ENCODE data around the gene NOTCH1. TPM values are rescaled to one million over a fixed set of nuclear protein-coding genes. Genes with fewer than 3 reads are reported as not detected.

Gene NOTCH1
- total and polyA plus RNA-seq, 5 donors = 10.8 to 31.9 (median 27.8) TPM

DNA sequence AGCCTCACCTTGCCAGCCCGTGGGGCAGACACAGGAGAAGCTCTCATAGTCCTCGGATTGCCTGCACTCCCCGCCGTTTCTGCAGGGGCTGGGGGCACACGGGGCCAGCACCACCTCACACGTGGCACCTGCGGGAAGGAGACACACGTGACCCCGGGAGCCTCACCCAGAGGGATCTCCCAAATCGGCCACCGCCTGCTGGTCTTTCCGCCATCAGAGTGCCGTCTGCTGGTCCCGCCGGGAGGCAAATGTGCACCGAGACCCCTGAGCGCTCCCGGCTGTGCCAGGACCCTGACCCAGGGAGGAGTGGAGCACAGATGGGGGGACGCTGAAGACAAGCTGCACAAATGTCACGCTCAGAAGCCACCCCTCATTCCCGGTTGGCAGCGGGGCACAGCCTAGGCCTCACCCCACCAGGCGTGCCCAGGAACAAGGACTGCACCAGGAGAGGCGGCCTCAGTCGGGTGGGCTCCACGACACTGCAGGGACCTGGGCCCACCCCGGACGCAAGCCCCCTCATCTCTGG is 34.6 kb downstream of the NOTCH1 start:
- peak overlapping the region; percentile 65 for H3K27ac ChIP-seq (ENCODE audit: low read length)
- no peak for ATAC-seq
- H3K9me3 ChIP-seq (ENCODE audit: control insufficient read depth, low read length) = no peaks in the 10 kb centered on the region
- DNase-seq = peak in 1 of 3 donors; percentile 72
- intact Hi-C loops (cut with DNase I) = no loop called here
- no peaks in the 10 kb centered on the region for H3K4me1 ChIP-seq (ENCODE audit: control insufficient read depth, insufficient read depth, low read length)
- WGBS = 68% methylated on average over 28 of the region's 28 CpGs
- H3K4me3 ChIP-seq (ENCODE audit: low read length) = no peak overlapping the region
- H3K27me3 ChIP-seq (ENCODE audit: control insufficient read depth, insufficient read depth) = no peaks in the 10 kb centered on the region

DNA sequence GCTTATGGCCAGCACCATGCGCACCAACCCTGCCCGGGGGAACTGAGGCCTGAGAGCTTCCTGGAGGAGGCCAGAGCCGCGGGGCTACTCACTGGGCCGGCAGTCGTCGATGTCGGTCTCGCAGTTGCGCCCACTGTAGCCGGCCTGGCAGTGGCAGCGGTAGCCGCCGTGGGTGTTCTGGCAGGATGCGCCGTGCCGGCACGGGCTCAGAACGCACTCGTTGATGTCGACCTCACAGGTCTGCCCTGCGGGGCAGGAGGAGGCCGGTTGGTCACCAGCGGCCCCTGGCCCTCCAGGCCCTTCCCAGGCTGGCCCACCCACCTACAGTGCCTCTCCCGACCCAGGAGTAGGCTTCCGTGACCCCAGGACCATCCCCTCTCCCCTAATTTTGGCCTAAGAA is 35.3 kb downstream of the NOTCH1 start:
- H3K27me3 ChIP-seq (ENCODE audit: control insufficient read depth, insufficient read depth) = no peaks in the 10 kb centered on the region
- no peaks in the 10 kb centered on the region for H3K4me1 ChIP-seq (ENCODE audit: control insufficient read depth, insufficient read depth, low read length)
- intact Hi-C loops (cut with DNase I) = no loop called here
- DNase-seq (no peak), ATAC-seq (no peak)
- H3K9me3 ChIP-seq (ENCODE audit: control insufficient read depth, low read length) = no peaks in the 10 kb centered on the region
- 82% methylated on average over 26 of the region's 26 CpGs for WGBS
- H3K4me3 ChIP-seq (ENCODE audit: low read length) = no peak overlapping the region
- peak overlapping the region; percentile 65 for H3K27ac ChIP-seq (ENCODE audit: low read length)

DNA sequence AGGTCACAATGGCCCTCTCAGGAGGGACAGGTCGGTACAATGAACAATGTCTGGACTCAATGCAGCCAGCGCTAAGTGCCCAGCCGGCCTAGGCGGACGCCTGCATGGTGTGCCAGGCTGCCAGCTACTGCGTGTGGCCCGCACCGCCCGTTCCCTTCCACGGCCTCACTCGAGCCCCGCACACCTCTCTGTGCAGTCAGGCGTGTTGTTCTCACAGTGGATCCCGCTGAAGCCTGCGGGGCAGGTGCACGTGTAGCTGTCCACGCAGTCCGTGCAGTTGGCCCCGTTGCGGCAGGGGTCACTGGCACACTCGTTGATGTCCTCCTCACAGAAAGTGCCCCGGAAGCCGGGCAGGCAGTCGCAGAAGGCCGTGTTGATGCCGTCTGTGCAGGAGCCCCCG is 36.3 kb downstream of the NOTCH1 start:
- intact Hi-C loops (cut with DNase I) = no loop called here
- Histone ChIP-seq H3K4me3 (ENCODE audit: low read length) (no peak overlapping the region), H3K9me3 (ENCODE audit: control insufficient read depth, low read length) (no peaks in the 10 kb centered on the region), H3K27ac (ENCODE audit: low read length) (no peak overlapping the region), H3K27me3 (ENCODE audit: control insufficient read depth, insufficient read depth) (no peaks in the 10 kb centered on the region), H3K4me1 (ENCODE audit: control insufficient read depth, insufficient read depth, low read length) (no peaks in the 10 kb centered on the region)
- 76% methylated on average over 27 of the region's 27 CpGs for WGBS
- ATAC-seq (no peak), DNase-seq (no peak)

DNA sequence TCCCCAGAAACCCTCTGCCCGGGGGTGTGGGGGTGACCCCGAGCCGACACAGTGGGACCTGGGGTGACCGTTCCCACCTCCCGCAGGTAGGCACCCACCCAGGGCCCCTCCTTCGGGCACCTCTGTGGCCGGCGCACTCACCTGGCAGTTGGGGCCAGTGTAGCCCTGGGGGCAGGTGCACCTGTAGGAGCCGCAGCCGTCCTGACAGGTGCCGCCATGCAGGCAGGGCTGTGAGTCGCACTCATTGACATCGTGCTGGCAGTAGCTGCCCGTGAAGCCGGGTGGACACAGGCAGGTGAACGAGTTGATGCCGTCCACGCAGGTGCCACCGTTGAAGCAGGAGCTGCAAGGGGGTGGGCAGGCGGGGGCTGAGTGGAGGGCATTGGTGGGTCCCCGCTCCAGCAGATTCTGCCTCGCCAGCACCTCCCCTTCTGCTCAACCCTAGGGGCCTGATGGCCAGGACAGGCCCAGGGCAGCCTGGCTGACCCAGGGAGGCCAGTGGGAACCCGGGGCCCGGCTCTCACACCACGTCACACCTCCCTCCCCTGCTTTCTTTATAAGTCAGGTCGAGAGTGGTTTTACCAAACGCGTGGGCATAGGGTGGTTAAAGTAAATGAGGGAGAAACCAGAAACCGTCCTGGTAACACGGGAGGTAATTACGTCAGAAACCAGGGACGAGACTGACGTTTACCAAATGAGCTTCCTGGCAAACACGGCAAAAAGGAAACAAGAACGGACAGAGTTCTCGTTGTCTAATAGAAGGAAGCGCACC is 36.9 kb downstream of the NOTCH1 start:
- no peaks in the 10 kb centered on the region for H3K4me1 ChIP-seq (ENCODE audit: control insufficient read depth, insufficient read depth, low read length)
- no peaks in the 10 kb centered on the region for H3K27me3 ChIP-seq (ENCODE audit: control insufficient read depth, insufficient read depth)
- 87% methylated on average over 37 of the region's 37 CpGs for WGBS
- intact Hi-C loops (cut with DNase I) = no loop called here
- ATAC-seq = no peak
- no peak overlapping the region for H3K27ac ChIP-seq (ENCODE audit: low read length)
- no peaks in the 10 kb centered on the region for H3K9me3 ChIP-seq (ENCODE audit: control insufficient read depth, low read length)
- no peak for DNase-seq
- no peak overlapping the region for H3K4me3 ChIP-seq (ENCODE audit: low read length)

DNA sequence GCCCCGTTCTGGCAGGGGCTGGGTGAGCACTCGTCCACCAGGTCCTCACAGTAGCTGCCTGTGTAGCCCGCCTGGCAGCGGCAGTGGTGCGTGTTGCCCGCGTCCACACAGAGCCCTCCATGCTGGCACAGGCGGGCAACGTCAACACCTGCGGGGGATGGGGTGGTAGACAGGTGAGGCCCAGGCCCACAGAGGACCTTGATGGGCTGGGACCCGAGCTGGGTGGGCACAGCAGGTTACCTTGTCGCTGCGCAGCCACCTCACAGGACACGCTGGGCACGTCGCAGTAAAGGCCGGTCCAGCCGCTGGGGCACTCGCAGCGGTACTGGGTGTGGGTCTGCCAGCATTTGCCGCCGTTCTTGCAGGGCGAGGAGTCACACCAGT is 37.9 kb downstream of the NOTCH1 start:
- Histone ChIP-seq H3K4me3 (ENCODE audit: low read length) (no peak overlapping the region), H3K4me1 (ENCODE audit: control insufficient read depth, insufficient read depth, low read length) (no peaks in the 10 kb centered on the region), H3K27ac (ENCODE audit: low read length) (no peak overlapping the region), H3K27me3 (ENCODE audit: control insufficient read depth, insufficient read depth) (no peaks in the 10 kb centered on the region), H3K9me3 (ENCODE audit: control insufficient read depth, low read length) (no peaks in the 10 kb centered on the region)
- intact Hi-C loops (cut with DNase I) = no loop called here
- no peak for DNase-seq
- 95% methylated on average over 23 of the region's 23 CpGs for WGBS
- no peak for ATAC-seq

DNA sequence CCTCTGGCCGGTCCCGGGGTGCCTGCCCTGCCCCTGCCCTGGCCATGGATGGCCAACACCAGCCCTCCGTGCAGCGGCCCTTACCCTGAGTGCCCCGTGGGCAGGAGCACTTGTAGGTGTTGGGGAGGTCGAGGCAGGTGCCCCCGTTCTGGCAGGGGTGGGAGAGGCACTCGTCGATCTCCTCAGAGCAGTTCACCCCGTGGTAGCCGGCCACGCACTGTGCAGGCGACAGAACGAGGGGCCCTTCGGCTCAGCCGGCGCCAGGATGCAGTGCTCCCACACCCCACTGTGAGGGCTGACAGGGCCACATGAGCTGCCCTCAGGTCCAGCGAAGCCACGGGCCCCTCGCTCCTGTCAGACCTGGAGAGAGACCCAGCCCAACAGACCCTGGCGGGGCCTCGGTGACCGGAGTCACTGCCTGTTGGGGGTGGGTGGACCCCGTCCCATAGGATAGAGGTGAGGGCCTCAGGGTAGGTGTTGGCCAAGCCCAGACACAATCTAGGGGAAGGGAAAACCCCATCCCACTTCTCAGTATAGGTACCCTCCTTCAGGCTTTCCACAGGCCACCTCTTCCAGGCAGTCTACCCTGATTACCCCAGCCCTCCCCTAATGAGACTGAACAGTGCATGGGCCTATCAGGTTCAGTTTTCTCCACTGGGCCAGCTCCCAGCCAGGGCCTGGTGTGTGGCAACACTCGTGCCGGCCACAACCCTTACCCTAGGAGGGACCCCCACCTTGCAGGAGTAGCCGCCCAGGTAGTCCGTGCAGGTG is 38.4 kb downstream of the NOTCH1 start:
- DNase-seq (no peak), ATAC-seq (no peak)
- H3K4me3 ChIP-seq (ENCODE audit: low read length) = no peak overlapping the region
- no peaks in the 10 kb centered on the region for H3K4me1 ChIP-seq (ENCODE audit: control insufficient read depth, insufficient read depth, low read length)
- H3K27ac ChIP-seq (ENCODE audit: low read length) = no peak overlapping the region
- 88% methylated on average over 28 of the region's 28 CpGs for WGBS
- intact Hi-C loops (cut with DNase I) = no loop called here
- no peaks in the 10 kb centered on the region for H3K9me3 ChIP-seq (ENCODE audit: control insufficient read depth, low read length)
- no peaks in the 10 kb centered on the region for H3K27me3 ChIP-seq (ENCODE audit: control insufficient read depth, insufficient read depth)

DNA sequence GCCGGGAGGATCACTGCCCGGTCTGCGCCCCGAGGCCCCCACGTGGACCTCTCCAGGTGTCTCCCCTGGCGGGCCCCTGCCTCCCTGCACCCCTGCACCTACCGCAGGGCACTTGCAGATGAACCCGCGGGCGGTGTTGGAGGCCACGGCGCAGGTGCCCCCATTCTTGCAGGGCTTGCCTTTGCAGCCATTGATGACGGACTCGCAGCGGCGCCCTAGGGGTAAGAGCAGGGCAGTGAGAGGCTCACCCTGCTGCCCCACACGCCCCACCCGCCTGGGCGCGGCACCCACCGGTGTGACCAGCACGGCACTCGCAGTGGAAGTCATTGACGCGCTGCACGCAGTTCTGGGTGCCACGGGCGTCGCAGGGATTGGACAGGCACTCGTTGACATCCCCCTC is 39.4 kb downstream of the NOTCH1 start:
- DNase-seq (no peak), ATAC-seq (no peak)
- H3K9me3 ChIP-seq (ENCODE audit: control insufficient read depth, low read length) = no peaks in the 10 kb centered on the region
- no peaks in the 10 kb centered on the region for H3K27me3 ChIP-seq (ENCODE audit: control insufficient read depth, insufficient read depth)
- no peak overlapping the region for H3K27ac ChIP-seq (ENCODE audit: low read length)
- intact Hi-C loops (cut with DNase I) = no loop called here
- no peak overlapping the region for H3K4me3 ChIP-seq (ENCODE audit: low read length)
- H3K4me1 ChIP-seq (ENCODE audit: control insufficient read depth, insufficient read depth, low read length) = no peaks in the 10 kb centered on the region
- 94% methylated on average over 30 of the region's 30 CpGs for WGBS

DNA sequence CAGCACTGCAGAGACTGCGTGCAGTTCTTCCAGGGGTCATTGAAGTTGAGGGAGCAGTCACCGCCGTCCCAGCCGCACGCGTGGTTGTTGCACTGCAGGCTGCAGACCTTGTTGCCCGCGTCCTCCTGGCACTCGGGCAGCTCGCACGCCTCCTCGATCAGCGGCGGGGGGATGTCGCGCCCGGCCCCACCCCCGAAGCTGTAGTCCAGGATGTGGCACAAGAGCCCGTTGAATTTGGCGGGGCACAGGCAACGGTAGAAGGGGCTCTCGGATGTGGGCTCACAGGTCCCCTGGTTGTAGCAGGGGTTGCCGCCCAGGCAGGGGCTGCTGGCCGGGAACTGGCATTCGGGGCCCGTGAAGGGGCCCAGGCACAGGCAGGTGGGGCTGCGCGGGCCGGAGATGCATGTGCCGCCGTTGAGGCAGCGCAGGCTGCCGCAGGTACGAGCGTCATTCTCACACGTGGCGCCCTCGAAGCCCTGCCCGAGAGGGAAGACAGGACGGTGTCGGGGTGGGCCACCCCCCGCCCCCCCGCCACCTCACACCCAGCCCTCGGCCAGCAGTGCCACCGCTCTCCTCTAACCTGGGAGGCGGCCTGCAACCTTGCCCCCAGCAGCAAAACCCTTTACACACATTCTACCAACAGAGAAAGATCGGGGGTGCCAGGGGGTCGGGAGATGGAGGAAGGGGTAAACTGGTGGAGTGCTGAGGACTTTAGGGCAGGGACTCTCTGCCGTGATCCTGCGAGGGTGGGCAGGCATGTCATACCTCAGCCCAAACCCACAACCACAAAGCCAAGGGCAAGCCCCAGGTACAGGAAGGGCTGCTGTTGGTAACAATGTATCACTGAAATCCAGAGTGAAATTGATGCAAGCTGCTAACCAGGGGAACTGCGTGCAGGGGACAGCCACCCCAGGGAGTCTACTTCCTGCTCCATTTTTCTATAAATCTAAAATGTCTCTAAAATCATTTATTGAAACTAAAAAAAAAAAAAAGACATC is 40.1 kb downstream of the NOTCH1 start:
- Histone ChIP-seq H3K9me3 (ENCODE audit: control insufficient read depth, low read length) (no peaks in the 10 kb centered on the region), H3K4me1 (ENCODE audit: control insufficient read depth, insufficient read depth, low read length) (no peaks in the 10 kb centered on the region), H3K27ac (ENCODE audit: low read length) (no peak overlapping the region), H3K4me3 (ENCODE audit: low read length) (no peak overlapping the region), H3K27me3 (ENCODE audit: control insufficient read depth, insufficient read depth) (no peaks in the 10 kb centered on the region)
- intact Hi-C loops (cut with DNase I) = no loop called here
- ATAC-seq = no peak
- WGBS = 92% methylated on average over 51 of the region's 51 CpGs
- no peak for DNase-seq

DNA sequence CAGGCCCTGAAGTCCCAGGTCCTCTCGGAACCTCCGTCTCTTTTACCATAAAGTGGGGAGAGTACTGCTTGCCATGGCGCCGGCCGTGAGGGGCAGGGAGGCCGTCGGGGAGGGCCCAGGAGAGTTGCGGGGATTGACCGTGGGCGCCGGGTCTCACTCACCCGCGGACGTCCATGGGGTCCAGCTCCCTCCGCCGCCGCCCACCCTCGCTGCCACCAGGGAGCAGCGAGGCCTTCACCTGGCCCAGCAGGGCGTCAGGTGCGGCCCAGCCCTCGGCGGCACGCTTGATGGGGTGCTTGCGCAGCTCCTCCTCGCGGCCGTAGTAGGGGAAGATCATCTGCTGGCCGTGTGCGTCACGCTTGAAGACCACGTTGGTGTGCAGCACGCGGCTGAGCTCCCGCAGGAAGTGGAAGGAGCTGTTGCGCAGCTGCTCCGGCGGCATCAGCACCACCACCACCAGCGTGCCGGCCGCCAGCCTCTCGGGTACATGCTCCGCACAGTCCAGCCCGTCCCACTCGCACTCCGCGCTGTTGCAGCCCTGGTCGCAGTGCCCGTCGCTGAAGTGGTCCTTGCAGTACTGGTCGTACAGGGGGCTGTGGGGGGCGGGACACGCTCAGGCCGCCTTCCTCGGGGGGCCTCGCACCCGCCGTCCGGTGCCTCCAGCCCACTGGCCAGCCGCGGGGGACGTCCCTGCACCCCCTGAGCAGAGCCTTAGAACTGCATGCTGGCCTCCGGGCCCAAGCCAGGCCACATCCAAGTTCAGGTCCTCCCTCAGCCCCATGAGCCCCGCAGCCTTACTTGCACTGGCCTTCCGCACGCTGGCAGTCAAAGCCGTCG is 41.1 kb downstream of the NOTCH1 start:
- no peak overlapping the region for H3K27ac ChIP-seq (ENCODE audit: low read length)
- H3K27me3 ChIP-seq (ENCODE audit: control insufficient read depth, insufficient read depth) = no peaks in the 10 kb centered on the region
- ATAC-seq = no peak
- intact Hi-C loops (cut with DNase I) = loop anchor here in 1 of 4 donors (5.0 kb wide), 1 partner anchor 38 kb away; no protein-coding TSS in a partner anchor
- H3K4me3 ChIP-seq (ENCODE audit: low read length) = no peak overlapping the region
- 93% methylated on average over 68 of the region's 68 CpGs for WGBS
- no peak for DNase-seq
- no peaks in the 10 kb centered on the region for H3K4me1 ChIP-seq (ENCODE audit: control insufficient read depth, insufficient read depth, low read length)
- H3K9me3 ChIP-seq (ENCODE audit: control insufficient read depth, low read length) = no peaks in the 10 kb centered on the region

Measured in right cardiac atrium (tissue), 5 donors.